ENCODE data around the gene PKIG. TPM values are rescaled to one million over a fixed set of nuclear protein-coding genes. Genes with fewer than 3 reads are reported as not detected.
A peak's percentile ranks its signal among the peaks of the same experiment; 100 is the strongest.
"Not testable (repeated sequence)": the region's sequence is repeated elsewhere in the genome, so short reads cannot be mapped to it uniquely, and the experiment has no call there.

The PKIG gene
- total RNA-seq, 3 donors from 2014 or later, result 2.1 to 3.5 (median 2.8) TPM

DNA sequence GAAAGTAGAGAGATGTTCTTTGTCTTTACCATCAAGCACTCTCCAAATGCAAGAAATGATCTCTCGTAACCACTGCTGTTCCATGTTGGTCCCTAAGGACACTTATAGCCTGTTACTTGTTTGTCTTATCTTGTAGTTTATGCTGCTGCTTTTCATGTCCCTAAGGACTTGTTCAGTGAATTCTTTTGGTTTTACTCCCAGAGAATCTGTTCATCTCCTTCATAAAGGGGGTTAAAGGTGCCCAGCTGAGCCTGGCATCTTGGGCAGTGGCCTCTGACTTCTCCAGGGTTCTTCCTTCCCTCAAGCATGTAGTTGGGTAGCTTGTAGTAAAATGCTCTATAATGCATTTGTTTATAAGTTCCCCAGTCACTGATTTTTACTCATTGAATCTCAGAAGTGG is 864 bp upstream of the PKIG start:
- DNase-seq, result no peak
- peaks cover 21% of the 10 kb centered on the region for H3K4me1 Mint-ChIP-seq (ENCODE audit: low read depth)
- no peaks in the 10 kb centered on the region for H3K27me3 Mint-ChIP-seq (ENCODE audit: low read depth)
- H3K4me3 Mint-ChIP-seq, result no peak overlapping the region
- H3K36me3 Mint-ChIP-seq (ENCODE audit: insufficient read depth), result no peaks in the 10 kb centered on the region
- no peak for ATAC-seq
- no peaks in the 10 kb centered on the region for H3K9me3 Mint-ChIP-seq

GRCh38 chr20:44583157-44583556 is 778 bp downstream of the PKIG start:
- no peak overlapping the region for H3K4me3 Mint-ChIP-seq
- no peaks in the 10 kb centered on the region for H3K36me3 Mint-ChIP-seq (ENCODE audit: insufficient read depth)
- no peaks in the 10 kb centered on the region for H3K9me3 Mint-ChIP-seq
- H3K27me3 Mint-ChIP-seq (ENCODE audit: low read depth), result no peaks in the 10 kb centered on the region
- DNase-seq (no peak), ATAC-seq (no peak)
- H3K4me1 Mint-ChIP-seq (ENCODE audit: low read depth), result peaks cover 12% of the 10 kb centered on the region

GRCh38 chr20:44584162-44584561 is 1.8 kb downstream of the PKIG start:
- H3K36me3 Mint-ChIP-seq (ENCODE audit: insufficient read depth), result no peaks in the 10 kb centered on the region
- H3K27me3 Mint-ChIP-seq (ENCODE audit: low read depth), result no peaks in the 10 kb centered on the region
- H3K4me3 Mint-ChIP-seq, result no peak overlapping the region
- H3K9me3 Mint-ChIP-seq, result no peaks in the 10 kb centered on the region
- DNase-seq (no peak), ATAC-seq (no peak)
- H3K4me1 Mint-ChIP-seq (ENCODE audit: low read depth), result peaks cover 12% of the 10 kb centered on the region

GRCh38 chr20:44585057-44585963 is 2.9 kb downstream of the PKIG start:
- Mint-ChIP-seq H3K36me3 (ENCODE audit: insufficient read depth) (no peaks in the 10 kb centered on the region), H3K9me3 (no peaks in the 10 kb centered on the region), H3K4me3 (no peak overlapping the region), H3K4me1 (ENCODE audit: low read depth) (peaks cover 12% of the 10 kb centered on the region), H3K27me3 (ENCODE audit: low read depth) (no peaks in the 10 kb centered on the region)
- no peak for ATAC-seq
- DNase-seq, result no peak

DNA sequence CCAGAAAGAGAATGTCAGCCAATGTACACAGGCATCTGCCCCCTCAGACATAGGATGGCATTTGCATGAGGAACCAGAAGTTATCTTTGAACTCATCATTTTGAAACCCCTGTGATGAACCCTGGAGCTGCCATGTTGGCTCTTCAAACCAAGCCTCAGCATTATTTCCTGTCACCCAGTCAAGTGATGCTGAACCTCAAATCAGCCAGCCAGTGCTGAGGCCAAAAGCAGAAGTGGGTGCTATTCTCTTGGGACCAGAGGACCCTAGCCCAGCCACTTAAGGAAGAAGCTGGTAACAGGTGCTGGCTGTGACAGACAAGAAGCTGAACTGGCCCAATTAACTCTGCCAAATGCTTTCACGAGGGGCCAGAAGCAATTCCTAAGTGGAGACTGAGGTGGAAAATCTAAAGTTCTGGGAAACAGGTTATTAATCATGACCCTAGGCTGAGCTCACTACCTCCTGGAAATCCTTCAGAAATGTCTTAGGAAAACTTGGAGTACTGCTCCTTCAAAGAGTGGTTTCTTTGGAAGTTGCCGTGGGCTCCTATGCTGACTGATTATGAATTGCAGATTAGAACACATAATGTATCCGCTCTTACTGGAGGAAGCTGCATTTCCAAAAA is 4.0 kb downstream of the PKIG start:
- H3K9me3 Mint-ChIP-seq, result no peaks in the 10 kb centered on the region
- H3K4me1 Mint-ChIP-seq (ENCODE audit: low read depth), result peaks cover 5% of the 10 kb centered on the region
- DNase-seq (no peak), ATAC-seq (no peak)
- H3K4me3 Mint-ChIP-seq, result no peak overlapping the region
- H3K27me3 Mint-ChIP-seq (ENCODE audit: low read depth), result no peaks in the 10 kb centered on the region
- no peaks in the 10 kb centered on the region for H3K36me3 Mint-ChIP-seq (ENCODE audit: insufficient read depth)

- no peak for DNase-seq
- H3K4me1 Mint-ChIP-seq (ENCODE audit: low read depth), result peaks cover 4% of the 10 kb centered on the region
- no peaks in the 10 kb centered on the region for H3K9me3 Mint-ChIP-seq
- no peaks in the 10 kb centered on the region for H3K27me3 Mint-ChIP-seq (ENCODE audit: low read depth)
- no peak overlapping the region for H3K4me3 Mint-ChIP-seq
- no peaks in the 10 kb centered on the region for H3K36me3 Mint-ChIP-seq (ENCODE audit: insufficient read depth)
- no peak for ATAC-seq
These were observed 4.9 kb downstream of the PKIG start for GRCh38 chr20:44587035-44587980.

DNA sequence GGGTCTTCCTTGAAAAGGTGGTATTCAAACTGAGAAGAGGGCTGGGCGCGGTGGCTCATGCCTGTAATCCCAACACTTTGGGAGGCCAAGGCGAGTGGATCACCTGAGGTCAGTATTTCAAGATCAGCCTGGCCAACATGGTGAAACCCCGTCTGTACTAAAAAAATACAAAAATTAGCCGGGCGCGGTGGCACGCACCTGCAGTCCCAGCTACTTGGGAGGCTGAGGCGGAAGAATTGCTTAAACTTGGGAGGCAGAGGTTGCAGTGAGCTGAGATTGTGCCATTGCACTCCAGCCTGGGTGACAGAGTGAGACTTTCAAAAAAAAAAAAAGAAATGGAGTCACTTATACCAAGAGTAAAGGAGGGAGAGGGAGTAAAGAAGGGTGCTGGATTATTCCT is 5.9 kb downstream of the PKIG start:
- not testable (repeated sequence) for H3K4me3 Mint-ChIP-seq; ATAC-seq; DNase-seq; H3K27me3 Mint-ChIP-seq (ENCODE audit: low read depth); H3K4me1 Mint-ChIP-seq (ENCODE audit: low read depth); H3K9me3 Mint-ChIP-seq; H3K36me3 Mint-ChIP-seq (ENCODE audit: insufficient read depth)

DNA sequence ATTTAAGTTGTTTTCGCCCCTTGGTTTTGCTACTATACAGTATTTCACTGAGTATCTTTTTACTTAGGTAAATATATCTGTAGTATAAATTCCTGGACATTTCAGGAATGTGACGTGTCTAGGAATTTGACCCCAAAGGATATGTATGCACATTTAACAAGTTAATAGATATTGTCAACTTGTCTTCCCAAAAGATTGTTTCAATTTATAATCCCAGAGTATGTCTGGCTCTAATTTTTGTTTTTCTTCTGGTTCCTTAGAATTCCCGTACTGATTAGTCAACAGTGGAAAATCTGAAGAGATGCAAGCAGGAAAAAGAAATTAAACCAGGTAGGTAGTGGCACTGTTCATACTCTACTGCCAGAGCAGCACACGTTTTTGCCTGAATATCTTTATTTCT is 7.2 kb downstream of the PKIG start:
- Mint-ChIP-seq H3K36me3 (ENCODE audit: insufficient read depth) (no peaks in the 10 kb centered on the region), H3K27me3 (ENCODE audit: low read depth) (no peaks in the 10 kb centered on the region), H3K4me3 (no peak overlapping the region), H3K9me3 (no peaks in the 10 kb centered on the region), H3K4me1 (ENCODE audit: low read depth) (peaks cover 4% of the 10 kb centered on the region)
- ATAC-seq, result no peak
- no peak for DNase-seq

- no peaks in the 10 kb centered on the region for H3K9me3 Mint-ChIP-seq
- H3K4me1 Mint-ChIP-seq (ENCODE audit: low read depth), result no peaks in the 10 kb centered on the region
- no peaks in the 10 kb centered on the region for H3K36me3 Mint-ChIP-seq (ENCODE audit: insufficient read depth)
- DNase-seq, result no peak
- H3K4me3 Mint-ChIP-seq, result no peak overlapping the region
- no peak for ATAC-seq
- H3K27me3 Mint-ChIP-seq (ENCODE audit: low read depth), result no peaks in the 10 kb centered on the region
These were observed 8.8 kb downstream of the PKIG start for GRCh38 chr20:44590980-44591778.

DNA sequence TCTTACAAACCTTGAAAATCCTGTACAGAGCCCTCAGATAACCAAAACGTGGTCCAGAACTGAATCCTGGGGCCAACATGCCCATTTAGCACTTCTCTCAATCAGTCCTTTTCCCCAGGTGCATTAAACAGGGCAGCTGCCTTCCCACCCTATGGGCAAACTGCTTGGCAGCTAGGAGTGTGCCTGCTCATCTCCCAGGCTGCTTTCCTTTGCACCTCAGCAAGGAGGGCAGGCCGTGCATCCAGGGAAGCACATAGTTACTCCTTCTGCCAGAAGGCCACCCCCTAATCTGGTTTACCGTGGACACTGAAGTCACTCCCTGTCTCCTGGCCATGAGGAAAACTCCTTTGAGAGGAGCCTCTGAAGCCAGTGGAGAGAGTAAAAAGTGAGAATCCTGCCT is 10.0 kb downstream of the PKIG start:
- Mint-ChIP-seq H3K36me3 (ENCODE audit: insufficient read depth) (no peaks in the 10 kb centered on the region), H3K27me3 (ENCODE audit: low read depth) (no peaks in the 10 kb centered on the region), H3K4me1 (ENCODE audit: low read depth) (peaks cover 2% of the 10 kb centered on the region), H3K4me3 (no peak overlapping the region), H3K9me3 (no peaks in the 10 kb centered on the region)
- DNase-seq (no peak), ATAC-seq (no peak)

GRCh38 chr20:44593751-44594150 is 11.4 kb downstream of the PKIG start:
- H3K9me3 Mint-ChIP-seq, result no peaks in the 10 kb centered on the region
- H3K27me3 Mint-ChIP-seq (ENCODE audit: low read depth), result no peaks in the 10 kb centered on the region
- H3K36me3 Mint-ChIP-seq (ENCODE audit: insufficient read depth), result no peaks in the 10 kb centered on the region
- no peak for ATAC-seq
- peaks cover 12% of the 10 kb centered on the region for H3K4me1 Mint-ChIP-seq (ENCODE audit: low read depth)
- no peak overlapping the region for H3K4me3 Mint-ChIP-seq
- no peak for DNase-seq

GRCh38 chr20:44594730-44595129 is 12.4 kb downstream of the PKIG start:
- DNase-seq, result no peak
- H3K9me3 Mint-ChIP-seq, result no peaks in the 10 kb centered on the region
- peak; percentile 44 to 50 for ATAC-seq
- H3K36me3 Mint-ChIP-seq (ENCODE audit: insufficient read depth), result no peaks in the 10 kb centered on the region
- H3K4me1 Mint-ChIP-seq (ENCODE audit: low read depth), result peaks cover 12% of the 10 kb centered on the region
- H3K27me3 Mint-ChIP-seq (ENCODE audit: low read depth), result no peaks in the 10 kb centered on the region
- H3K4me3 Mint-ChIP-seq, result no peak overlapping the region

- no peak for ATAC-seq
- no peak for DNase-seq
- Mint-ChIP-seq H3K4me1 (ENCODE audit: low read depth) (peaks cover 16% of the 10 kb centered on the region), H3K27me3 (ENCODE audit: low read depth) (no peaks in the 10 kb centered on the region), H3K9me3 (no peaks in the 10 kb centered on the region), H3K4me3 (no peak overlapping the region), H3K36me3 (ENCODE audit: insufficient read depth) (no peaks in the 10 kb centered on the region)
These were observed 13.6 kb downstream of the PKIG start for GRCh38 chr20:44596010-44596409.

GRCh38 chr20:44596876-44597275 is 14.5 kb downstream of the PKIG start:
- H3K36me3 Mint-ChIP-seq (ENCODE audit: insufficient read depth), result no peaks in the 10 kb centered on the region
- ATAC-seq, result no peak
- DNase-seq, result no peak
- no peaks in the 10 kb centered on the region for H3K9me3 Mint-ChIP-seq
- H3K27me3 Mint-ChIP-seq (ENCODE audit: low read depth), result no peaks in the 10 kb centered on the region
- no peak overlapping the region for H3K4me3 Mint-ChIP-seq
- H3K4me1 Mint-ChIP-seq (ENCODE audit: low read depth), result peaks cover 21% of the 10 kb centered on the region
